IMR-90 (cell line): ENCODE data around the gene GAS5. TPM values are rescaled to one million over a fixed set of nuclear protein-coding genes. Genes with fewer than 3 reads are reported as not detected.

Experiments
- ATAC-seq: fragments of 200-7000 bp; cut with Tn5 transposase; 2 replicates; pipeline ENCODE4 v1.9.1; 2020; ENCODE audit warnings: low read depth, mild to moderate bottlenecking, moderate library complexity
- BruUV-seq: library from RNA; stranded (reverse); fragments of 400-500 nt; replicated peaks from 2 replicates; lab custom pipeline; 2021; lab: Mats Ljungman, UMichigan
- CTCF ChIA-PET: fragments of 300-600 bp; formaldehyde crosslinking; extraction: SDS; loops from one replicate; lab custom pipeline; 2021; ENCODE audit warnings: antibody characterized with exemption; lab: Yijun Ruan, JAX
- POLR2A ChIA-PET: fragments of 300-600 bp; sonication (Branson Sonifier 250); formaldehyde crosslinking; loops from one replicate; lab custom pipeline; 2022; ENCODE audit warnings: antibody characterized with exemption; ENCODE audit not compliant: unreplicated experiment; lab: Charles Lee
- DNase-seq: peaks from one replicate; pipeline ENCODE4 v3.0.0; 2013
- H2AFZ ChIP-seq: replicated peaks from 2 replicates; pipeline ENCODE3; 2013; ENCODE audit warnings: low read length, mild to moderate bottlenecking; ENCODE audit not compliant: poor library complexity
- H2AK5ac ChIP-seq: 2 replicates; pipeline ENCODE4 v1.6.1; 2013; ENCODE audit warnings: low read depth, low read length, inconsistent platforms
- H2AK9ac ChIP-seq: replicated peaks from 2 replicates; pipeline ENCODE3; 2013; ENCODE audit warnings: mild to moderate bottlenecking, low read depth, low read length, moderate library complexity; ENCODE audit not compliant: poor library complexity
- H2BK120ac ChIP-seq: 2 replicates; pipeline ENCODE4 v1.6.1; 2013; ENCODE audit warnings: low read depth, low read length, inconsistent platforms
- H2BK15ac ChIP-seq: 3 replicates; pipeline ENCODE4 v1.6.1; 2013; ENCODE audit warnings: low read depth, low read length, inconsistent platforms
- H2BK20ac ChIP-seq: 2 replicates; pipeline ENCODE4 v1.6.1; 2013; ENCODE audit warnings: low read depth, mild to moderate bottlenecking, inconsistent platforms, low read length, moderate library complexity
- H2BK5ac ChIP-seq: 2 replicates; pipeline ENCODE4 v1.6.1; 2013; ENCODE audit warnings: mild to moderate bottlenecking, low read depth, low read length, inconsistent platforms; ENCODE audit not compliant: poor library complexity, severe bottlenecking
- H3K14ac ChIP-seq: replicated peaks from 2 replicates; pipeline ENCODE4 v1.6.1; 2013; ENCODE audit warnings: low read depth, low read length, inconsistent platforms
- H3K18ac ChIP-seq: 2 replicates; pipeline ENCODE4 v1.6.1; 2013; ENCODE audit warnings: low read depth, low read length, control low read depth
- H3K23ac ChIP-seq: 2 replicates; pipeline ENCODE4 v1.6.1; 2013; ENCODE audit warnings: low read depth, low read length, inconsistent platforms
- H3K27ac ChIP-seq: 2 replicates; pipeline ENCODE4 v1.5.1; 2013; ENCODE audit warnings: mild to moderate bottlenecking, control low read depth, low read length; ENCODE audit not compliant: insufficient read depth
- H3K27me3 ChIP-seq: 2 replicates; pipeline ENCODE4 v1.6.1; 2013; ENCODE audit warnings: low read length; ENCODE audit not compliant: control insufficient read depth, insufficient read depth
- H3K36me3 ChIP-seq: 2 replicates; pipeline ENCODE4 v1.6.1; 2013; ENCODE audit warnings: low read length, mixed read lengths; ENCODE audit not compliant: control insufficient read depth, insufficient read depth
- H3K4ac ChIP-seq: 2 replicates; pipeline ENCODE4 v1.6.1; 2013; ENCODE audit warnings: low read depth, low read length, inconsistent platforms
- H3K4me1 ChIP-seq: 2 replicates; pipeline ENCODE4 v1.6.1; 2013; ENCODE audit warnings: low read length, mixed read lengths; ENCODE audit not compliant: control insufficient read depth, insufficient read depth
- H3K4me2 ChIP-seq: 2 replicates; pipeline ENCODE4 v1.6.1; 2013; ENCODE audit warnings: low read depth, mild to moderate bottlenecking, control low read depth, low read length, moderate library complexity
- H3K4me3 ChIP-seq: 2 replicates; pipeline ENCODE4 v1.5.1; 2013; ENCODE audit warnings: low read depth, mild to moderate bottlenecking, control low read depth, low read length, moderate library complexity; ENCODE audit not compliant: insufficient read depth
- H3K56ac ChIP-seq: 2 replicates; pipeline ENCODE4 v1.6.1; 2013; ENCODE audit warnings: low read length, inconsistent platforms; ENCODE audit not compliant: insufficient read depth; ENCODE audit errors: extremely low read depth
- H3K79me1 ChIP-seq, 2 experiments: 2 replicates each; pipeline ENCODE4 v1.6.1; 2013; ENCODE audit warnings: low read length in 2 of 2, inconsistent platforms in 1 of 2, low read depth in 1 of 2
- H3K9ac ChIP-seq: 2 replicates; pipeline ENCODE4 v1.6.1; 2013; ENCODE audit warnings: low read depth, low read length, control low read depth
- H3K9me1 ChIP-seq: 2 replicates; pipeline ENCODE4 v1.6.1; 2013; ENCODE audit warnings: low read length, inconsistent platforms; ENCODE audit not compliant: insufficient read depth
- H3K9me3 ChIP-seq: 2 replicates; pipeline ENCODE4 v1.6.1; 2013; ENCODE audit warnings: low read length; ENCODE audit not compliant: control insufficient read depth, insufficient read depth
- H4K20me1 ChIP-seq: 2 replicates; pipeline ENCODE4 v1.6.1; 2013; ENCODE audit warnings: low read length, inconsistent platforms; ENCODE audit not compliant: insufficient read depth
- H4K5ac ChIP-seq: 2 replicates; pipeline ENCODE4 v1.6.1; 2013; ENCODE audit warnings: mild to moderate bottlenecking, low read depth, low read length, control low read depth
- H4K8ac ChIP-seq, 2 experiments: 2 replicates each; pipeline ENCODE4 v1.6.1; 2013; ENCODE audit warnings: low read depth in 2 of 2, low read length in 2 of 2, control low read depth in 1 of 2, inconsistent platforms in 1 of 2
- H4K91ac ChIP-seq: 2 replicates; pipeline ENCODE4 v1.6.1; 2013; ENCODE audit warnings: low read depth, low read length, inconsistent platforms; ENCODE audit not compliant: insufficient read depth
- BHLHE40 ChIP-seq: fragments of 150-350 bp; IDR thresholded peaks from 2 replicates; pipeline ENCODE4 v1.6.1; 2016; ENCODE audit warnings: mild to moderate bottlenecking, low read depth, low read length
- CEBPB ChIP-seq: IDR thresholded peaks from 2 replicates; pipeline ENCODE4 v1.6.1; 2012; ENCODE audit warnings: low read depth, low read length, improper control_type of control experiment
- CHD1 ChIP-seq: IDR thresholded peaks from 2 replicates; pipeline ENCODE4 v1.6.1; 2012; ENCODE audit warnings: low read depth, low read length, improper control_type of control experiment
- CTCF ChIP-seq: conservative IDR thresholded peaks from 2 replicates; pipeline ENCODE4 v1.5.1; 2012; ENCODE audit warnings: mild to moderate bottlenecking, low read depth, low read length, improper control_type of control experiment
- ELK1 ChIP-seq: fragments of 150-350 bp; IDR thresholded peaks from 2 replicates; pipeline ENCODE4 v1.6.1; 2016; ENCODE audit warnings: low read depth, mild to moderate bottlenecking, low read length, moderate library complexity, borderline replicate concordance
- FOS ChIP-seq: fragments of 150-350 bp; IDR thresholded peaks from 2 replicates; pipeline ENCODE4 v1.6.1; 2016; ENCODE audit warnings: low read depth, low read length
- POLR2A ChIP-seq: IDR thresholded peaks from 2 replicates; pipeline ENCODE4 v1.6.1; 2012; ENCODE audit warnings: mild to moderate bottlenecking, low read depth, low read length
- RAD21 ChIP-seq: IDR thresholded peaks from 2 replicates; pipeline ENCODE4 v1.6.1; 2012; ENCODE audit warnings: low read length, improper control_type of control experiment
- RCOR1 ChIP-seq: IDR thresholded peaks from 2 replicates; pipeline ENCODE4 v1.6.1; 2012; ENCODE audit warnings: mild to moderate bottlenecking, low read length, improper control_type of control experiment; ENCODE audit not compliant: insufficient replicate concordance
- RFX5 ChIP-seq: IDR thresholded peaks from 2 replicates; pipeline ENCODE4 v1.8.0; 2012; ENCODE audit warnings: low read depth, mild to moderate bottlenecking, low read length, moderate library complexity
- SMC3 ChIP-seq: fragments of 150-350 bp; IDR thresholded peaks from 2 replicates; pipeline ENCODE4 v1.6.1; 2016; ENCODE audit warnings: low read depth, mild to moderate bottlenecking, antibody characterized with exemption, low read length, moderate library complexity
- WGBS, 2 experiments: methylation state at CpG; one replicate each; pipeline versions ENCODE4 v1.1.5 to v1.1.7; 2013; ENCODE audit warnings: missing lambda C conversion rate in 2 of 2; ENCODE audit not compliant: insufficient read length in 1 of 2; ENCODE audit errors: extremely low coverage in 2 of 2; 5-methylcytosine and 5-hydroxymethylcytosine counted together
- dilution Hi-C: fragments of 300-500 bp; cut with HindIII; formaldehyde crosslinking; loops from one replicate; pipeline ENCODE4 v1.14.3; 2018; ENCODE audit warnings: low sequenced_read_pairs; ENCODE audit not compliant: unreplicated experiment
- in situ Hi-C: fragments of 300-500 bp; cut with MboI; formaldehyde crosslinking; loops from 3 replicates; pipeline ENCODE4 v1.14.3; 2019; ENCODE audit warnings: low sequenced_read_pairs, inconsistent platforms, mixed read lengths
- intact Hi-C: fragments of 100-400 bp; cut with micrococcal nuclease; formaldehyde crosslinking; loops from 2 replicates; pipeline ENCODE4 v1.10.0; 2022
- polyA plus RNA-seq, 3 experiments: library from polyadenylated mRNA; depleted of rRNA; stranded (reverse); fragments of >200 nt; gene quantifications; 2 replicates each; pipeline ENCODE4 v1.2.3, GENCODE V29; 2012; ENCODE audit warnings: low replicate concordance in 1 of 3
- total RNA-seq: library from RNA; depleted of rRNA; stranded (reverse); fragments of >200 nt; gene quantifications from 2 replicates; pipeline ENCODE4 v1.2.3, GENCODE V29; 2012

GAS5 gene
- total and polyA plus RNA-seq, 2 of the 4 experiments (the other 2 are of a cell fraction): 380 to 737 TPM

- ATAC-seq: no peak
- intact Hi-C loops: no loop called here
- dilution Hi-C loops: no loop called here
- in situ Hi-C loops: no loop called here
- Histone ChIP-seq H4K8ac (no peak overlapping the region), H2BK20ac (no peak overlapping the region), H2BK15ac (no peak overlapping the region), H2AFZ (no peak overlapping the region), H3K36me3 (peaks cover 21% of the 10 kb centered on the region), H3K27ac (no peak overlapping the region), H2BK5ac (no peak overlapping the region), H4K5ac (no peak overlapping the region), H3K4me1 (no peaks in the 10 kb centered on the region), H3K27me3 (no peaks in the 10 kb centered on the region), H4K20me1 (no peaks in the 10 kb centered on the region), H2AK9ac (no peak overlapping the region), H3K23ac (no peak overlapping the region), H3K4ac (no peak overlapping the region), H3K4me2 (no peak overlapping the region), H3K9ac (no peak overlapping the region), H4K91ac (no peak overlapping the region), H2AK5ac (no peak overlapping the region), H3K14ac (no peak overlapping the region), H3K79me1 (no peaks in the 10 kb centered on the region), H3K9me1 (no peaks in the 10 kb centered on the region), H3K18ac (no peak overlapping the region), H3K4me3 (no peak overlapping the region), H3K56ac (no peak overlapping the region), H3K9me3 (no peaks in the 10 kb centered on the region), H2BK120ac (no peak overlapping the region)
- DNase-seq: no peak
- TF ChIP-seq RCOR1 (no peak), CTCF (no peak), BHLHE40 (no peak), RFX5 (no peak), FOS (no peak), POLR2A (no peak), ELK1 (no peak), RAD21 (no peak), CEBPB (no peak), SMC3 (no peak), CHD1 (no peak)
- BruUV-seq: no TSS peak
- POLR2A ChIA-PET: interaction anchor here (1.0 kb wide), 1 partner anchor 9 kb away, joined by 3 read pairs; the partner anchor contains the start of gene DARS2
- WGBS, 2 experiments: no CpG with 5 or more reads among the region's 1 CpG
- CTCF ChIA-PET: no interaction called here
Measured at GRCh38 chr1:173832748-173833147, 35.0 kb downstream of the GAS5 start.
